ENCODE measurements around the gene RHOA.
A peak's percentile ranks its signal among the peaks of the same experiment; 100 is the strongest.

The RHOA gene

GRCh38 chr3:49411535-49411967, 225 bp downstream of the RHOA start:
- Histone ChIP-seq H3K36me3 (ENCODE audit: control insufficient read depth in 1 of 2, insufficient read depth in 2 of 2, low read depth in 1 of 2, low read length in 2 of 2) (peaks cover 12 to 27% of the 10 kb centered on the region in 2 experiments), H3K14ac (ENCODE audit: low read length in 2 of 2) (peak overlapping the region; percentile 65 to 84), H2AFZ (ENCODE audit: low read depth, low read length) (no peak overlapping the region), H3K4me2 (ENCODE audit: low read length, poor library complexity, severe bottlenecking) (no peak overlapping the region), H3K27me3 (ENCODE audit: control insufficient read depth in 1 of 2, insufficient read depth in 1 of 2, low read length in 2 of 2) (no peaks in the 10 kb centered on the region), H4K91ac (ENCODE audit: low read length) (peak overlapping the region; percentile 90), H3K27ac (ENCODE audit: low read length, poor library complexity, severe bottlenecking) (peak overlapping the region; percentile 63), H2AK5ac (ENCODE audit: low read length, severe bottlenecking) (no peak overlapping the region), H3K4ac (ENCODE audit: low read depth in 1 of 2, low read length in 2 of 2) (peak overlapping the region; percentile 62 to 82), H3K18ac (ENCODE audit: low read depth in 1 of 2, low read length in 2 of 2) (peak overlapping the region; percentile 88 to 100), H2BK5ac (ENCODE audit: low read depth, low read length, poor library complexity, severe bottlenecking) (peak overlapping the region; percentile 34), H2BK15ac (ENCODE audit: low read depth, poor library complexity, severe bottlenecking) (peak overlapping the region; percentile 15), H3K4me3 (ENCODE audit: insufficient read depth in 1 of 2, low read depth in 1 of 2, low read length in 2 of 2) (peak overlapping the region; percentile 93 to 97), H2BK120ac (ENCODE audit: low read depth, low read length) (peak overlapping the region; percentile 97), H3K79me1 (replicated peaks; ENCODE audit: low read length, poor library complexity, severe bottlenecking) (peaks cover 22% of the 10 kb centered on the region), H3K4me1 (ENCODE audit: control insufficient read depth, insufficient read depth, low read depth, low read length) (peaks cover 23% of the 10 kb centered on the region), H3K9ac (ENCODE audit: low read length) (peak overlapping the region; percentile 96), H3K9me3 (ENCODE audit: control insufficient read depth, low read length) (no peaks in the 10 kb centered on the region), H4K8ac (ENCODE audit: low read length) (peak overlapping the region; percentile 93), H3K23ac (ENCODE audit: low read length in 2 of 2) (peak overlapping the region in 1 of 2 experiments; percentile 57), H2BK12ac (ENCODE audit: low read length in 2 of 2) (no peak overlapping the region)
- WGBS, result under 1% methylated on average over 35 of the region's 59 CpGs
- DNase-seq, result no peak

DNA sequence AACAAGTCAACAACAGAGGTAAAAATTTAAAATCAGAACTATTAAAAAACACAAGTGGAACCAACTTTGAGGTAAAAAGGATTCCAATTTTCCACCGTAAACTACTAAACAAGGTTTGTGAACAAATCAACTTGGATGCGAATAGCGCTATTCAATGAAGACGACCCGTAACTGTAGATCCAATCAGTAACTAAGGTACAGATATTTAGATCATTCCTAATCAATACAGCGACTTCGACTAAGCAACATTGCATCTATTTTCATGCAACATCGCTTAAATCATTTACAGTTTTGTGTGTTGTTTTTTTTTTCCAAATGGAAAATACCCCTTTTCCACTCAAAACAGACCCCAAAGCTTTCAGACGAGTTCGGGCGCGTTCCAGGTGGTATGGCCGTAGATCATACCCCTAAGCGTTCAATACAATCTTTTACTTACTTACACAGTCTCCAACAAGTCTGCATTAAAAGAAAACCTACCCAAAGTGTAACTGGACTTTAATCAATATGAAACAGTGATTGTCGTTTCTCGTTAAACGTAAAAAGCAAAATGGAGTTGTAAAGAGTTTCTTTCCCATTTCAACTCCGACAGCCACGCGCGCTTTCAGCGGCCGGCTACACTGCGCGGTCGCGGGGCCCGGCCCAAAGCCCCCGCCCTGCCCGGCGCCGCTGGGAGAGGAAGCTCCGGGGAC, 786 bp downstream of the RHOA start:
- no peak overlapping the region for H2BK12ac ChIP-seq (ENCODE audit: low read length in 2 of 2)
- H4K91ac ChIP-seq (ENCODE audit: low read length), result peak overlapping the region; percentile 90
- DNase-seq, result peak; percentile 38
- peak overlapping the region; percentile 34 for H2BK5ac ChIP-seq (ENCODE audit: low read depth, low read length, poor library complexity, severe bottlenecking)
- WGBS, result 1% methylated on average over 31 of the region's 33 CpGs
- peak overlapping the region; percentile 15 for H2BK15ac ChIP-seq (ENCODE audit: low read depth, poor library complexity, severe bottlenecking)
- H3K79me1 ChIP-seq (replicated peaks; ENCODE audit: low read length, poor library complexity, severe bottlenecking), result peaks cover 20% of the 10 kb centered on the region
- H3K9me3 ChIP-seq (ENCODE audit: control insufficient read depth, low read length), result no peaks in the 10 kb centered on the region
- peak overlapping the region; percentile 93 to 97 for H3K4me3 ChIP-seq (ENCODE audit: insufficient read depth in 1 of 2, low read depth in 1 of 2, low read length in 2 of 2)
- H3K14ac ChIP-seq (ENCODE audit: low read length in 2 of 2), result peak overlapping the region; percentile 65 to 84
- H2AFZ ChIP-seq (ENCODE audit: low read depth, low read length), result no peak overlapping the region
- H3K18ac ChIP-seq (ENCODE audit: low read depth in 1 of 2, low read length in 2 of 2), result peak overlapping the region; percentile 88 to 100
- H3K4me1 ChIP-seq (ENCODE audit: control insufficient read depth, insufficient read depth, low read depth, low read length), result peaks cover 22% of the 10 kb centered on the region
- H2BK120ac ChIP-seq (ENCODE audit: low read depth, low read length), result peak overlapping the region; percentile 97
- H3K36me3 ChIP-seq (ENCODE audit: control insufficient read depth in 1 of 2, insufficient read depth in 2 of 2, low read depth in 1 of 2, low read length in 2 of 2), result peaks cover 10 to 21% of the 10 kb centered on the region in 2 experiments
- H3K27ac ChIP-seq (ENCODE audit: low read length, poor library complexity, severe bottlenecking), result peak overlapping the region; percentile 41
- peak overlapping the region; percentile 62 to 82 for H3K4ac ChIP-seq (ENCODE audit: low read depth in 1 of 2, low read length in 2 of 2)
- H4K8ac ChIP-seq (ENCODE audit: low read length), result no peak overlapping the region
- peak overlapping the region; percentile 96 for H3K9ac ChIP-seq (ENCODE audit: low read length)
- no peaks in the 10 kb centered on the region for H3K27me3 ChIP-seq (ENCODE audit: control insufficient read depth in 1 of 2, insufficient read depth in 1 of 2, low read length in 2 of 2)
- peak overlapping the region; percentile 74 for H3K4me2 ChIP-seq (ENCODE audit: low read length, poor library complexity, severe bottlenecking)
- no peak overlapping the region for H2AK5ac ChIP-seq (ENCODE audit: low read length, severe bottlenecking)
- peak overlapping the region in 1 of 2 experiments; percentile 57 for H3K23ac ChIP-seq (ENCODE audit: low read length in 2 of 2)

- no peak overlapping the region for H3K18ac ChIP-seq (ENCODE audit: low read depth in 1 of 2, low read length in 2 of 2)
- peaks cover 5 to 14% of the 10 kb centered on the region in 2 experiments for H3K36me3 ChIP-seq (ENCODE audit: control insufficient read depth in 1 of 2, insufficient read depth in 2 of 2, low read depth in 1 of 2, low read length in 2 of 2)
- WGBS, result 46% methylated on average over 3 of the region's 4 CpGs
- H3K9me3 ChIP-seq (ENCODE audit: control insufficient read depth, low read length), result no peaks in the 10 kb centered on the region
- peaks cover 20% of the 10 kb centered on the region for H3K4me1 ChIP-seq (ENCODE audit: control insufficient read depth, insufficient read depth, low read depth, low read length)
- peak overlapping the region in 1 of 2 experiments; percentile 93 for H3K4me3 ChIP-seq (ENCODE audit: insufficient read depth in 1 of 2, low read depth in 1 of 2, low read length in 2 of 2)
- H4K91ac ChIP-seq (ENCODE audit: low read length), result no peak overlapping the region
- peak overlapping the region; percentile 74 for H3K4me2 ChIP-seq (ENCODE audit: low read length, poor library complexity, severe bottlenecking)
- no peaks in the 10 kb centered on the region for H3K27me3 ChIP-seq (ENCODE audit: control insufficient read depth in 1 of 2, insufficient read depth in 1 of 2, low read length in 2 of 2)
- no peak overlapping the region for H4K8ac ChIP-seq (ENCODE audit: low read length)
- no peak overlapping the region for H2AK5ac ChIP-seq (ENCODE audit: low read length, severe bottlenecking)
- H2BK120ac ChIP-seq (ENCODE audit: low read depth, low read length), result no peak overlapping the region
- H3K79me1 ChIP-seq (replicated peaks; ENCODE audit: low read length, poor library complexity, severe bottlenecking), result peaks cover 15% of the 10 kb centered on the region
- no peak overlapping the region for H2BK12ac ChIP-seq (ENCODE audit: low read length in 2 of 2)
- no peak for DNase-seq
- no peak overlapping the region for H3K14ac ChIP-seq (ENCODE audit: low read length in 2 of 2)
- H3K27ac ChIP-seq (ENCODE audit: low read length, poor library complexity, severe bottlenecking), result no peak overlapping the region
- H3K4ac ChIP-seq (ENCODE audit: low read depth in 1 of 2, low read length in 2 of 2), result no peak overlapping the region
- no peak overlapping the region for H2BK15ac ChIP-seq (ENCODE audit: low read depth, poor library complexity, severe bottlenecking)
- H2BK5ac ChIP-seq (ENCODE audit: low read depth, low read length, poor library complexity, severe bottlenecking), result no peak overlapping the region
- no peak overlapping the region for H2AFZ ChIP-seq (ENCODE audit: low read depth, low read length)
- H3K9ac ChIP-seq (ENCODE audit: low read length), result peak overlapping the region; percentile 96
- H3K23ac ChIP-seq (ENCODE audit: low read length in 2 of 2), result no peak overlapping the region
These were observed 1.5 kb downstream of the RHOA start for GRCh38 chr3:49410066-49410845.

Measured in mesenchymal stem cell (in vitro differentiated cells and primary cell).